Measurements from ENCODE around the gene IFI30.

IFI30 gene

GRCh38 chr19:18171605-18172327 lies 1.8 kb upstream of the IFI30 start:
- DNase-seq = no peak

- no peak for DNase-seq
Measured at GRCh38 chr19:18172331-18173053, 1.1 kb upstream of the IFI30 start.

- peak; percentile 55 for DNase-seq
Measured at GRCh38 chr19:18173054-18173571, 500 bp upstream of the IFI30 start.

- no peak for DNase-seq
Measured at GRCh38 chr19:18174983-18175382, 1.4 kb downstream of the IFI30 start.

- no peak for DNase-seq
Measured at GRCh38 chr19:18176367-18177310, 3.0 kb downstream of the IFI30 start.

- no peak for DNase-seq
Measured at GRCh38 chr19:18179957-18180356, 6.3 kb downstream of the IFI30 start.

- no peak for DNase-seq
Measured at GRCh38 chr19:18183529-18183928, 9.9 kb downstream of the IFI30 start.

GRCh38 chr19:18185538-18185937 lies 11.9 kb downstream of the IFI30 start:
- no peak for DNase-seq

- no peak for DNase-seq
Measured at GRCh38 chr19:18190278-18190677, 16.7 kb downstream of the IFI30 start.

GRCh38 chr19:18191640-18192062 lies 18.0 kb downstream of the IFI30 start:
- DNase-seq = no peak

- DNase-seq = peak; percentile 100
Measured at GRCh38 chr19:18192673-18193387, 19.2 kb downstream of the IFI30 start, which contains the start of gene MPV17L2. Gene MPV17L2 (plus strand): TSS chr19:18193218. CDS start chr19:18193282, 64 bp downstream.

GRCh38 chr19:18193388-18194180 lies 20.0 kb downstream of the IFI30 start:
- no peak for DNase-seq

GRCh38 chr19:18194181-18194530 lies 20.5 kb downstream of the IFI30 start:
- DNase-seq = no peak

GRCh38 chr19:18194554-18195238 lies 21.1 kb downstream of the IFI30 start:
- no peak for DNase-seq

GRCh38 chr19:18196511-18196845 lies 22.9 kb downstream of the IFI30 start:
- DNase-seq = no peak

GRCh38 chr19:18197306-18197705 lies 23.7 kb downstream of the IFI30 start:
- DNase-seq = no peak

- no peak for DNase-seq
Measured at GRCh38 chr19:18197941-18198340, 24.3 kb downstream of the IFI30 start.

GRCh38 chr19:18198374-18198773 lies 24.8 kb downstream of the IFI30 start:
- DNase-seq = no peak

GRCh38 chr19:18202397-18202777 lies 28.8 kb downstream of the IFI30 start:
- no peak for DNase-seq

- DNase-seq = no peak
Measured at GRCh38 chr19:18202778-18203407, 29.3 kb downstream of the IFI30 start.
